Activated naive CD8-positive, alpha-beta T cell treated with anti-CD3 and anti-CD28 coated beads, Interleukin-2, amount 50 U/mL, for 24 hours (primary cell): Measurements from ENCODE around the gene MTA1.

Experiments used
- ATAC-seq: fragments of 150-1000 bp; cut with Tn5 transposase; one replicate; pipeline ENCODE4 v1.10.0; 2021
- DNase-seq: peaks from one replicate; pipeline ENCODE4 v3.0.0; 2021
- H3K27ac Mint-ChIP-seq: one replicate; pipeline ENCODE4 v1.8.0; 2021; ENCODE audit warnings: mild to moderate bottlenecking, mixed read lengths
- H3K27me3 Mint-ChIP-seq: one replicate; pipeline ENCODE4 v1.8.0; 2021; ENCODE audit warnings: mixed read lengths
- H3K36me3 Mint-ChIP-seq: one replicate; pipeline ENCODE4 v1.8.0; 2021; ENCODE audit warnings: low read depth, mixed read lengths
- H3K4me1 Mint-ChIP-seq: one replicate; pipeline ENCODE4 v1.8.0; 2021; ENCODE audit warnings: mixed read lengths
- H3K4me3 Mint-ChIP-seq: one replicate; pipeline ENCODE4 v1.8.0; 2021; ENCODE audit warnings: mild to moderate bottlenecking, moderate library complexity, mixed read lengths
- H3K9me3 Mint-ChIP-seq: one replicate; pipeline ENCODE4 v1.8.0; 2021; ENCODE audit warnings: mixed read lengths

MTA1 gene

DNA sequence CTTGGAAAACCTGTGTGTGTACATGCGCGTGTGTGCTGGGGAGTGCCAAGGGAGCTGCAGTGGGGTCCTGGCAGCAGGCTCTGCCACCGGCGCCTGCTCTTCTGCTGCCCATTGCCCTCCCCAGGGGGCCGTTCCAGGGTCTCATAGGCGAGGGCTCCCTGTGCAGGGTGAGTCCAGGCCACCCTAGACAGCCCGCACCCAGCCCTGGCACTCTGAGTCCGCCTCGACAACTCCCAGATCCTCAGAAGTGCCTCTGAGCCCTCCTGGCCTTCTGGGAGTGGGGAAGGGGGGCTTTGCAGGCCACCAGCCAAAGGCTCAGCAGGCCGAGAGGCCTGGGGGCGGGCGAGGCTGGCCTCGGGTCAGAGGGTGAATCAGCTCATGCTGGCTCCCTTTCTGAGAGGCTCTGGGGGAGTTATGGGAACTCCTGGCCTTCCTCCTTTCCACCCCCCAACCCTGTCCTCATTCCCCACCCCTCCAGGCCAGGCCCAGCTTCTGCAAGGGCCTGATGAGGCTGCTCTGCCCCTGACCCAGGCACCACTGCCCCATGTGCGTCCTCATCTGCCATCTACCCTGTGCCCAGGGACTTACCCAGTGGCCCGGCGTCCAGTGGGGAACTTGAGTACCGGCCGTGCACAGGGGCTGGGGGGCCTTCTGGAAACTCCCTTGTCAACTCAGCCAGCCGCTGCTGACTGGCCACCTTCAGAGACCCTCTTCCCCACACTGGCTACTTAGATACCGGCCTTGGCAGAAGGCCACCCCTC lies 69.3 kb downstream of the MTA1 start:
- Mint-ChIP-seq H3K36me3 (peaks cover 4% of the 10 kb centered on the region), H3K27me3 (no peaks in the 10 kb centered on the region), H3K4me1 (peaks cover 49% of the 10 kb centered on the region), H3K9me3 (no peaks in the 10 kb centered on the region), H3K4me3 (peak overlapping the region; percentile 81), H3K27ac (no peak overlapping the region)
- DNase-seq (peak; percentile 15), ATAC-seq (no peak)

DNA sequence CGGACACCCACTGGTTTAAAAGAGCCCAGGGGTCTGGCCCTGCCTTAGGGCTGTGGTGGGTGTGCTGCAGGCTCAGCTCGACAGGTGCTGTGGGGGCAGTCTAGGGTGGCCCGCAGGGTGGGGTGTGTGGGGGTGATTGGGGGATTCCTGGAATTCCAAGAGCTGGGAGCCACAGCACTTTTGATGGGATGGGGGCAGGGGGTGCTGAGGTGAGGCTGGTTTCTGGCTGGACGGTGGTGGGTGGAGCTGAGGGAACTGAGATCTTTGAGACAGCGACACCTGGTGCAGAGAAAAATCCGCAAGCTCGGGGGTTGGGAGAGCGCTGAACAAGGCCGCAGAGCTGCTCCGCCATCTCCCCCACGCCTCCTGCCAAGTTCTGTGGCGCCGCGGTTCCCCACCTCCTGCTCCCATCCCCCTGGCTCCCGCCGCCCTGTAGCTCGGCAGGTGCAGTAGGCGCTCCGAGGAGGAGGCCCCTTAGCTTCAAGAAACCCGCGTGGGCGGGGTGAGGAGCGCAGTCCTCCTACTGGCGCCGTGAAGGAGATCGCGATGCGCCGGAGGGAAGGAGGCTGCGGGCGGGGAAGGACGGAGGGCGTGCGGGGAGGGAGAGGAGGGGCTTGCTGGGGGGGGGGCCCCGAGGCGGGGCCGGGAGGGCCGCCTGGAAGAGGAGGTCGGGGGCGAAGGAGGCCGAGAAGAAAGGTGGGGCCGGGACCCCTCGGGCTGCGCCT lies 70.1 kb downstream of the MTA1 start:
- peak; percentile 1 for ATAC-seq
- H3K4me3 Mint-ChIP-seq, result peak overlapping the region; percentile 81

DNA sequence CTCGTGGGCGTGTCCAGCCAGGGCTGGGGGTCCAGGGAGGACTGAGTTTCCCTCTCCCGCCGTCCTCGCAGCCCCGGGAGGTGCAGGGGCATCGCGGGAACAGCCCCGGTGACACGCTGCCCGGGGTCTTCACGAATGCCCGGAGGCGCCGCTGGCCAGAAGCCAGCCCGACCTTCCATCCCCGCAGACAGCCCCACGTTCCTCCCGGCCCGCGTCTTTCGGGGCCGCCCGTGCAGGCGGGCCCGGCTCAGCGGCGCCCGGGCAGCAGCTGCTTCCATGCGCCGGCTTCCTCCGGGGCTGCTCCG lies 70.6 kb downstream of the MTA1 start:
- Mint-ChIP-seq H3K36me3 (peaks cover 4% of the 10 kb centered on the region), H3K27ac (peak overlapping the region; percentile 74), H3K4me3 (peak overlapping the region; percentile 81), H3K27me3 (no peaks in the 10 kb centered on the region), H3K4me1 (peaks cover 39% of the 10 kb centered on the region), H3K9me3 (no peaks in the 10 kb centered on the region)
- DNase-seq, result no peak
- ATAC-seq, result no peak

More for the DNA sequence above, 70.1 kb downstream of the MTA1 start:
- Mint-ChIP-seq H3K27ac (peak overlapping the region; percentile 74), H3K9me3 (no peaks in the 10 kb centered on the region), H3K27me3 (no peaks in the 10 kb centered on the region), H3K36me3 (peaks cover 4% of the 10 kb centered on the region), H3K4me1 (peaks cover 41% of the 10 kb centered on the region)
- peak; percentile 86 for DNase-seq

DNA sequence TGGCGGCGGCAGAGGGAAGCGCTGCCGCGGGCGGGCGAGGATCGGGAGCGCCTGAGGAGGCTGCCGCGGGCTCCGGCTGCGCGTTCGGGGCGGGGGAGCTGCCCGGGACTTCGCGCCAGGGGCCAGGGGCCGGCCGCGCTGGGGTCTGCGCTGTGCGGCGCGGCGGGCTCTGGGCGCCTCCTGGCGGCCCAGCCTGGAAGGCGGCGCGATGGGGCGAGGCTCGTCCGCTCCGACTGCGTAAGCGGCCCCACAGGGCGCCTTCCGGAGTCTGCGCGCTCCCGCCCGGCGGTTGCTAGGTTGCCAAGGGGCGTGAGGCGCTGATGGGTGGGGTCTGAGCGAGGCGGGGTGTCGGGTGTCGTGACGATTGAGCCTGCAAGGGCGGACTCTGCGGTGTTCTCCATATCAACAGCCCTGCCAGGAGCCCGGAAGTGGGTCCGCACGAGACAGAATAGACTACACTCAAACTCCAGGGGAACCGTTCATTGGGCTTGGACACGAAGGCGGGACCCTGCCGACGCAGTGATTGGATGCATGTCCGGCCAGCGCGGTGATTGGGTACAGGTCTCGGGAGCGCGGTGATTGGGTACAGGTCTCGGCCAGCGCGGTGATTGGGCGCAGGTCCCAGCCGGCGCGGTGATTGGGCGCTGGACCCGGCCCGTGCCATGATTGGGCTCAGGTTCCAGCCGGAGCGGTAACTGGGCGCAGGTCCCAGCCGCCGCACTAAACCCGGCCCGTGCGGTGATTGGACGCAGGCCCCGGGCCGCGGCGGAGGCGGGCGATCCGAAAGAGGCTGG lies 71.1 kb downstream of the MTA1 start, which contains the start of gene TEDC1:
TEDC1 (plus strand) TSS at position 675 of the 794 bp plus-strand sequence. CDS start 130 bp downstream, outside the sequence.
- DNase-seq, result peak; percentile 98
- Mint-ChIP-seq H3K36me3 (peaks cover 4% of the 10 kb centered on the region), H3K27ac (peak within 1 kb of the TSS; percentile 87), H3K27me3 (no peaks in the 10 kb centered on the region), H3K4me3 (peak within 1 kb of the TSS; percentile 82), H3K4me1 (peaks cover 34% of the 10 kb centered on the region), H3K9me3 (no peaks in the 10 kb centered on the region)
- ATAC-seq, result peak; percentile 78

DNA sequence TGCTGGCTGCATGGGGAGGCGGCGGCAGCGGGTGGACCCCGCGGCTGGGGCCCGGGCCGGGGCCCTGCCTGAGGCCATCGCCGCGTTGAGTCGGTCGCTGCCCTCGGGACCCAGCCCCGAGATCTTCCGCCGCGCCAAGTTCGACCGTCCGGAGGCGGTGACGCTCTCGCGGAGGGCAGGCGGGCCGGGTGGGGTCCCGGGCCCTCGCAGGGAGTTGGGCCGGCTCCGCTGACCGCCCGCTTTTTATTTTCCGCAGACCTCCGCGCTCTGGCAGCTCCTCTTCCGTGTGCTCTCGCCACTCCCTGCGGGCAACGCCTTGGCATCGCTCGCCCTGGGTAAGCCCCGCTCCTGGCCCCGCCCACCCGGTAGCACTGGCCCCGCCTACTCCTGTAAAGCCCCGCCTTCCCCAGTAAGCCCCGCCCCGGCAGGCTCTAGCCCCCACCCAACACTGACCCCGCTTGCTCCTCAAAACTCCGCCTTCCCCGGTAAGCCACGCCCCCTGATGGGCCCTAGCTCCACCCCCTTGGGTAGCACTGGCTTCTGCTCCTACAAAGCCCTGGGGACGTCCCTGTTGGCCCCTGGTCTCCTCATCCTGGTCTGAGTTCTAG lies 71.8 kb downstream of the MTA1 start:
- Mint-ChIP-seq H3K4me1 (peaks cover 32% of the 10 kb centered on the region), H3K27me3 (no peaks in the 10 kb centered on the region), H3K36me3 (peaks cover 4% of the 10 kb centered on the region), H3K27ac (peak overlapping the region; percentile 87), H3K9me3 (no peaks in the 10 kb centered on the region), H3K4me3 (peak overlapping the region; percentile 82)
- DNase-seq, result peak; percentile 94
- peak; percentile 3 for ATAC-seq

DNA sequence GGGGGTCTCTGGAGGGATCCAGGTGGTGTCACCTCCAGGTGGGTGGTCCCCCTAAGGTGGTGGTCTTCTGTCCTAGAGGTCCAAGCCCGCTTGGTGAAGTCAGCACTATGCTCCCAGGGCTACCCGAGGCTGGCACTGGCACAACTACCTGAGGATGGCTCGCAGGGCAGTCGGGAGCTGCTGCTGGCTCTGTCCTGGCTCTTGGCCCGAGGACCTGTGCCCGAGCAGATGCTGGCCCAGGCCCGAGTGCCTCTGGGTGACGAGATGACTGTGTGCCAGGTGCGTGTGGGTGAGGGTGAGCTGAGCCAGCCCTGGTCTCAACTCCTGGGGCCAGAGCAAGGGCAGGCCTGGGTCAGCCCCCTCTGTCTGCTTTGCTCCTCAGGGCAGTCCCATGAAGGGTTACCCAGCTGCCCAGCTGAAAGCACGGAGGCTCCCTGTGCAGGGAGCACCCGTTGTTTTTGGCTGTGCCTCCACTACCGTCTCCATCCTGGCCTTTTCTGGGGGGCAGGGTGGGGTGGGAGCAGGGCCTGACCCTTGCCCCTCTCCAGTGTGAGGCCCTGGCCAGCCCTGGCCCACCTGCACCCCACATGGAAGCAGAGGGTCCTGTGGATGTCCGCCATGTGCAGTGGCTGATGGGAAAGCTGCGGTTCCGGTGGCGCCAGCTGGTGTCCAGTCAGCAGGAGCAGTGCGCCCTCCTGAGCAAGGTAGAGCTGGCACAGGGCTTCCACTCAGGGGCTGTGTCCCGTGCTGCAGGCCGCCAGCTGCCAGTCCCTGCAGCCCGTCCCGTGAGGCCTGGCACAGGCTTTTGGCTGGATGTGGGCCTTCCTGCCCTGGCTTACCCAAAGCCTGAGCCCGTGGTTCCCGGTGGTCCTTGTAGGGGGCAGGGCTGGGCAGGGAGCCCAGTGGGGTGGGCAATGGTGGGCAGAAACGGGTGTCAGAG lies 72.7 kb downstream of the MTA1 start:
- no peaks in the 10 kb centered on the region for H3K27me3 Mint-ChIP-seq
- H3K4me3 Mint-ChIP-seq, result peak overlapping the region; percentile 82
- peaks cover 28% of the 10 kb centered on the region for H3K4me1 Mint-ChIP-seq
- H3K27ac Mint-ChIP-seq, result peak overlapping the region; percentile 83
- no peak for DNase-seq
- peaks cover 4% of the 10 kb centered on the region for H3K36me3 Mint-ChIP-seq
- ATAC-seq, result no peak
- H3K9me3 Mint-ChIP-seq, result no peaks in the 10 kb centered on the region

DNA sequence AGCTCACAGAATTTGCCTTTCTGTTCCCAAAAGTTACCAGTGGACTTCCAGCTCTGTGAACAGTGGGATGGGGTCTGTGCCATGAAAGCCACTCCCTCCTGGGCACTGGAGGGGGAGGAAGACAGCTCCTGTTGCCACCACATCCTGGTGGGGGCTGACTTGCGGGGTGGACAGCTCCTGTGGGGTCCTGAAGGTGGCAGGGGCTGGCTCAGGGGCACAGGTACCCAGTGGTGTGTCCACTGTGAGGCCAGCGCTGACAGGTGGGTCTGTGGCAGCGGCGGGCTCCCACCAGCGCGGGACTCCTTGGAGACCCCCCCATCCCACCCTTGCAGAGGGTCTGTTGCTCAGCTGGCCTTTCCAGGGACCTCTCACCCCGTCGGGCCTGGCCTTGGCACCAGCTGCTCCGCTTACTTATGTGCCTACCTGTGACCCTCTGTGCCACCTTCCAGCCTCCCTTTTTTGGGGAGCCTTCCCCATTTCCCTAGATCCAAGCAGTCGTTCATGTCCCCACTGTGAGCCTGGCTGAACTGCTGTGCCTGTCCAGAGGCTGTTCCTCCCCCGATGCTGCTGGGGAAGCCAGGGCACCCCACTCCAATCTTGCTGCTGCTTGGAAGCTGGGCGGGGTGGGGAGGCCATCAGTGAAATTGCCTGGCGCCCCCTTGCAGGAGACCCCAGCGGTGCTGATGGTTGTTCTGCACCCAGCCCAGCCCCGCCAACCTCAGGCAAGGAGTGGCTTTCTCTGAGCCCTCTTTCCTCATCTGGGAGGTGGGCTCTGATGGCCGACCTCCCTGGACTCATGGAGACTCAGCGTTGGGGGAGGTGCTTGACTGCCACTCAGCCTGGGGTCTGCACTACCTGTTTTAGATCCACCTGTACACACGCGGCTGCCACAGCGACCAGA lies 73.6 kb downstream of the MTA1 start:
- no peaks in the 10 kb centered on the region for H3K27me3 Mint-ChIP-seq
- H3K36me3 Mint-ChIP-seq, result peaks cover 4% of the 10 kb centered on the region
- DNase-seq (no peak), ATAC-seq (no peak)
- peak overlapping the region; percentile 17 for H3K4me3 Mint-ChIP-seq
- H3K4me1 Mint-ChIP-seq, result peaks cover 23% of the 10 kb centered on the region
- H3K27ac Mint-ChIP-seq, result no peak overlapping the region
- no peaks in the 10 kb centered on the region for H3K9me3 Mint-ChIP-seq

DNA sequence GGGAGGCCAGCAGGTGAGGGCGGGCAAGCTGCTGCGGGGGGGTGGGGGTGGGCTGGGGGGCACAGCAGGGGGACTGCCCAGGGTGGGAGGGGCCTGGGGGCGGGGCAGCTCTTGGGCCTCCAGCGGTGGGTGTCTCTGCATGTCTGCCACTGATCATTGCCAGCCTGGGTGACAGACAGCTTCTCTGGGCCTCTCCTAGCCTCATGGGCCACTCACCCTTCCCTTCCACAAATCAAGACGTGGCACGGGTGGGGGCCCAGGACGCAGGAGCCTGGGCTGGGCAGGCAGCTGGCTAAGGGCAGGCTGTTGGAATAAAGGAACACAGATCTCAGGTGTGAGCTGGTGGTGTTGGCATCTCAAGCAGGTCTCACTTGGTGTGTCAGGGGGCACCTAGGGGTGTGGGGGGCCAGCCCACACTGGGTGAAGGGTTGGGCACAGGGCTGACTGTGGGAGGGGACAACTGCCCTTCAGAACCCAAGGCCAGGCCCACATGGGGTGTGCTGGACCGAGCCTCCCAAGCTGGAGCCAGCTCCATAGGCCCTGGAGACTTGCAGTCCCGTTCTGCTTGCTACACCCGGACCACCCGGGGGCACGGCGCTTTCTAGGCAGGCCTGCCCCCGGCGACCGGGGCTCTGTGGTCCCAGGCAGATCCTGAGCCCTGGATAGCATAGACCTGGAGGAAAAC lies 74.4 kb downstream of the MTA1 start:
- Mint-ChIP-seq H3K27me3 (no peaks in the 10 kb centered on the region), H3K4me3 (no peak overlapping the region), H3K4me1 (peaks cover 17% of the 10 kb centered on the region), H3K9me3 (no peaks in the 10 kb centered on the region), H3K36me3 (peaks cover 4% of the 10 kb centered on the region), H3K27ac (no peak overlapping the region)
- no peak for DNase-seq
- ATAC-seq, result no peak

DNA sequence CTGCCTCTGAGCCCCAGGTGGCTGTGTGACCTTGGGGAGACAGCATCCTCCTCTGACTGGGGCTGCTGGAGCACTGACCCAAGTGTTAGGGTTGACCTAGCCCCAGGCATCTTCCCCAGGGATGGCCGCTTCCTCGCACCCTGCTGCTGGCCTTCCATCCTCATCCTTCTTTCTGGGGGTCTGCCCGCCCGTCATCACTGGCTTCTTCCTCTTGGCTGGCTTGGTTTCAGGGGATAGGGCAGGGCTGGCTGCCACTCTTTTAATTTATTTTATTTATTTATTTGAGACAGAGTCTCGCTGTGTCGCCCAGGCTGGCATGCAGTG lies 74.9 kb downstream of the MTA1 start:
- DNase-seq (no peak), ATAC-seq (no peak)
- no peak overlapping the region for H3K4me3 Mint-ChIP-seq
- H3K4me1 Mint-ChIP-seq, result peaks cover 12% of the 10 kb centered on the region
- peaks cover 4% of the 10 kb centered on the region for H3K36me3 Mint-ChIP-seq
- no peaks in the 10 kb centered on the region for H3K9me3 Mint-ChIP-seq
- no peaks in the 10 kb centered on the region for H3K27me3 Mint-ChIP-seq
- H3K27ac Mint-ChIP-seq, result no peak overlapping the region

DNA sequence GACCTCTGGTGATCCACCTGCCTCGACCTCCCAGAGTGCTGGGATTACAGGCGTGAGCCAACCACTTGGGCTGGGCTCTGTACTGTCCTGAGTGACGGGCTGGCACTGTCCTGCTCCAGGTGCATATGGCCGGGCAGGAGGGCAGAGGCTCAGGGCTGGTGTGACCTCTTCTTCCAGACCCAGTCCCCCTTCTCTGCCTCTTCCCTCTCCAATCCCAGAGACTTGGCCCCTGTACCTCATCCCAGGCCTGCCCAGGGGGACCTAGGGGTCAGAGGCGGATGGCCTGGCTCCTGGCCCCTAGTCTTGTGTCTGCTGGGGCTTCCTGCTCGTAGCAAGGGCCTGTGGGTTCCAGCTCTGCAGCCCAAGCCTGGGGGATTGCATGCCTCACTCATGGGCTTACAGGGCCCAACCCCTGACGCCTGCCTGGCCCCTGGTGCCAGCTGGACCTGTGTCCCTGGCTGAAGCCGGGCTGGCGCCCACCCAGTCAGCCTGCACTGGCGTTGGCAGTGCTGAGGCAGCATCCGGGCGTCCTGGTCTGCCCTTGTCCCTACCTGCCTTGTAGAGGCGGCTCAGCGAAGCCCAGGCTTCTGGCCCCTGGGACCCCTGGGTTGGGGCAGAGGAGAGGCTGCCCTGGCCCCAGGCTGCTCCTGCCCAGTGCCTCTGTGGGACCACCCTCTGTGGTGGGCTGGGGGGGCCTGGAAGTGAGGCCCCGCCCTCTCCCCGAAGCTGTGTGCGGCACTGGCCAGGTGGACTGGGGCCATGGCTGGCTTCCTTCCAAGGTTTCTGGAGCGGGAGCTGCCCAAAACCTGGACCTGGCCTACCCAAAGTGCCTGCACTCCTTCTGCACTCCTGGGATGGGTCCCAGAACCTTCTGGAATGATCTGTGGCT lies 75.7 kb downstream of the MTA1 start:
- no peak overlapping the region for H3K27ac Mint-ChIP-seq
- no peak for DNase-seq

DNA sequence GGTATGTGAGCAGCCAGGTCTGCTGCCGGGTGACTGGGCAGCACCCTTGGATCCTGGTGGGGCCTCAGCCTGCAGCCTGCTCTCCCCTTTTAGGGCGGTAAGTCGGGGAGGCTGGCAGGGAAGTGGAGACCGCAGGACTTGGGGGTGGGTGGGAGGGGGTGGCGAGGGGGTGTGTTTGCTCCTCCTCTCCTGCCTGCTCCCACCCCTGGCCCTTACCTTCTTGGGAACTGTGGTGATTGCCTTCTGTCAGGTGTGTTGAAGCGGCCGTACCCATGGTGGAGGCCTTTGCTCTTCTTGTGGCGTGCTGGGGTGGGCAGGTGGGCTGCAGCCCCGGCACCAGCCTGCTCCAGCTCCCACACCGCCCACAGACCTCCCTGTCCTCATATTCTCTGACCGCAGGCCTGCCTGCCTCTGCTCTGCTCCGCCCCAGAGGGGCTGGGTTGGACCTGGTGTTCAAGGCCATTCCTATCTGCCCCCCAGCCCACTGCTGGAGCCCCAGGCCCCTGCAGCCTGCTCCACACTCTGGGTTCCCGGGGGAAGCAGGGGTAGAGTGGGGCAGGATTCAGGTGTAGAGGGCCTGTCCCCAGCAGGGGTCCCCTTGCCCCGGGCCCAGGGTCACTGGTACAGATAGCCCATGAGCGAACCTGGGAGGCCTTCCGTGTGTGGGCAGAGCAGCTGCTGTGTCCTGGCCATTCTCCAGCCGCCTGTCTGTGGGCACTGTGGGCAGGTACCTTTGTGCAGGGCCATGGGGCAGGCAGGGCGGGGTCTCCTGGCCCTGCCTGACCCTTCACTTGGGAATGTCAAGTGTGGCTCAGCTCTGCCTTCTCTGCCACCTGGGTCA lies 76.6 kb downstream of the MTA1 start:
- Mint-ChIP-seq H3K4me3 (no peak overlapping the region), H3K4me1 (peaks cover 6% of the 10 kb centered on the region), H3K9me3 (no peaks in the 10 kb centered on the region), H3K36me3 (peaks cover 4% of the 10 kb centered on the region), H3K27me3 (no peaks in the 10 kb centered on the region), H3K27ac (no peak overlapping the region)
- ATAC-seq (no peak), DNase-seq (no peak)

More for the DNA sequence above, 75.7 kb downstream of the MTA1 start:
- Mint-ChIP-seq H3K36me3 (peaks cover 4% of the 10 kb centered on the region), H3K4me1 (peaks cover 10% of the 10 kb centered on the region), H3K9me3 (no peaks in the 10 kb centered on the region), H3K4me3 (no peak overlapping the region), H3K27me3 (no peaks in the 10 kb centered on the region)
- ATAC-seq, result no peak
